Naive B cell (primary cell): Measurements from ENCODE around the gene MIER2. TPM values are rescaled to one million over a fixed set of nuclear protein-coding genes. Genes with fewer than 3 reads are reported as not detected.

Experiments used
- ATAC-seq, 2 donors: fragments of 150-1000 bp; cut with Tn5 transposase; 2 replicates each; pipeline ENCODE4 v1.10.0; 2021; ENCODE audit warnings: low read depth in 2 of 2, mild to moderate bottlenecking in 2 of 2, moderate library complexity in 2 of 2
- DNase-seq: peaks from one replicate; pipeline ENCODE4 v3.0.0; 2022
- H3K27ac Mint-ChIP-seq, 6 donors: one replicate each; pipeline ENCODE4 v1.8.0; 2020 to 2022; ENCODE audit warnings: mild to moderate bottlenecking in 6 of 6, mixed read lengths in 6 of 6, moderate library complexity in 5 of 6, inconsistent platforms in 2 of 6
- H3K27me3 Mint-ChIP-seq, 3 donors: one replicate each; pipeline ENCODE4 v1.8.0; 2021 to 2022; ENCODE audit warnings: mixed read lengths in 3 of 3, mild to moderate bottlenecking in 1 of 3
- H3K36me3 Mint-ChIP-seq, 2 donors: one replicate each; pipeline ENCODE4 v1.8.0; 2020 to 2022; ENCODE audit warnings: mixed read lengths in 2 of 2, inconsistent platforms in 1 of 2, mild to moderate bottlenecking in 1 of 2
- H3K4me1 Mint-ChIP-seq, 3 donors: one replicate each; pipeline ENCODE4 v1.8.0; 2020 to 2022; ENCODE audit warnings: mixed read lengths in 3 of 3, inconsistent platforms in 1 of 3, mild to moderate bottlenecking in 1 of 3, moderate library complexity in 1 of 3
- H3K4me3 Mint-ChIP-seq, 8 donors: one replicate each; pipeline ENCODE4 v1.8.0; 2020 to 2022; ENCODE audit warnings: mild to moderate bottlenecking in 8 of 8, mixed read lengths in 8 of 8, moderate library complexity in 8 of 8, inconsistent platforms in 2 of 8
- H3K9me3 Mint-ChIP-seq, 7 donors: one replicate each; pipeline ENCODE4 v1.8.0; 2020 to 2022; ENCODE audit warnings: mixed read lengths in 7 of 7, mild to moderate bottlenecking in 5 of 7, inconsistent platforms in 2 of 7, moderate library complexity in 1 of 7
- polyA plus RNA-seq, 6 donors: library from polyadenylated mRNA; unstranded; fragments of 300-500 nt; fragmentation: Illumina TruSeq; gene quantifications; one replicate each; pipeline ENCODE4 v1.2.3, GENCODE V29; 2021; ENCODE audit warnings: low read depth in 6 of 6

MIER2 gene
- polyA plus RNA-seq, 6 donors from 2014 or later, result 2.4 to 5.1 (median 3.9) TPM

DNA sequence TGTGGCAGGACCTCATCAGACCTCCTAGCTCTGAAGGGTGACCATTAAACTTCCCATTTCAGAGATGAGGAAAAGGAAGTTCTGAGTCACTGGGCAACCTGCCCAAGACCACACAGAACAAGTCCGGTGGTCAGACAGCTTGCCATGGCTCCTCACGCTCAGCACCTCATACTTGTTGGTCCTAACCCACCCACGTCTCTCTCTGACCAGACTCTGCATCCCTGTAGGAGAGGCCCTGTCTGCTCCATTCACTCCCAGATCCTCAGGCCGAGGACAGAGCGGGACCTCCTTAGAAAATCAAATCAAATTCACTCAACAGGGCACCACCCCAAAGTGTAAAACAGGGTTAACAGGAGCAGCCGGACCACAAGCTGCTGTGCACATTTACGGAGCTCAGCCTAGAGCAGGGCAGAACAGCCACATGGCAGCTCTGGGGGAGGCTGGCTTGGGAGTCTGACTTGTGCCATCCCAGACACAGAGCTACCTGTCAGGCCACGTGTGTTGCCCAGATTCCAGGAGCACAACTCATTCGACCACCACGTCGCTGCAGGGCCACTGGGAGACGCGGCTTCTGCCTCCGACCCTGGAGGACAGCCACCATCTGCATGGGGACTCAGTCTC, 1.7 kb downstream of the MIER2 start:
- peaks cover 49 to 61% (median 52%) of the 10 kb centered on the region in 3 donors for H3K4me1 Mint-ChIP-seq
- ATAC-seq (no peak), DNase-seq (no peak)
- H3K9me3 Mint-ChIP-seq, result peaks cover 0 to 4% (median 0%) of the 10 kb centered on the region in 7 donors
- peak overlapping the region; percentile 58 to 90 (median 80) for H3K4me3 Mint-ChIP-seq
- peaks cover 0 to 9% of the 10 kb centered on the region in 2 donors for H3K36me3 Mint-ChIP-seq
- H3K27me3 Mint-ChIP-seq, result peaks cover 0 to 6% (median 0%) of the 10 kb centered on the region in 3 donors
- H3K27ac Mint-ChIP-seq, result peak overlapping the region in 2 of 6 donors; percentile 54 to 83

DNA sequence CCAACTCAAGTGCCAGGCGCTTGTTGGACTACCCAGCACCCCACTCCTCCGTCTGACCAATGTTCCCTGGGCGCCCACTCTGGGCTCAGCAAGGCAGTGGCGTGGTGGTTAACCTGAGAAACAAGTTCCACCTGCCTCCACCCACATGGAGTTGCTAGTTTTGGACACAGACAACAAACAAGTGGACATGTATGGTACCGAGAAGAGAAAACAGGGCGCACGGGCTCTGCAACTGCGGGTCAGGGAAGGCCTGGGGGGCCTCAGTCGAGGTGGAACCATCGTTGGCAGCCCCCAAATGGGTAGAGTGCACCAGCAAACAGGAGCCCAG, 2.5 kb downstream of the MIER2 start:
- DNase-seq, result no peak
- peaks cover 52 to 65% (median 55%) of the 10 kb centered on the region in 3 donors for H3K4me1 Mint-ChIP-seq
- ATAC-seq, result no peak
- peaks cover 0 to 12% of the 10 kb centered on the region in 2 donors for H3K36me3 Mint-ChIP-seq
- peak overlapping the region in 2 of 6 donors; percentile 38 to 74 for H3K27ac Mint-ChIP-seq
- H3K9me3 Mint-ChIP-seq, result peaks cover 0 to 4% (median 0%) of the 10 kb centered on the region in 7 donors
- peak overlapping the region in 5 of 8 donors; percentile 22 to 88 (median 58) for H3K4me3 Mint-ChIP-seq
- H3K27me3 Mint-ChIP-seq, result peaks cover 0 to 6% (median 0%) of the 10 kb centered on the region in 3 donors

DNA sequence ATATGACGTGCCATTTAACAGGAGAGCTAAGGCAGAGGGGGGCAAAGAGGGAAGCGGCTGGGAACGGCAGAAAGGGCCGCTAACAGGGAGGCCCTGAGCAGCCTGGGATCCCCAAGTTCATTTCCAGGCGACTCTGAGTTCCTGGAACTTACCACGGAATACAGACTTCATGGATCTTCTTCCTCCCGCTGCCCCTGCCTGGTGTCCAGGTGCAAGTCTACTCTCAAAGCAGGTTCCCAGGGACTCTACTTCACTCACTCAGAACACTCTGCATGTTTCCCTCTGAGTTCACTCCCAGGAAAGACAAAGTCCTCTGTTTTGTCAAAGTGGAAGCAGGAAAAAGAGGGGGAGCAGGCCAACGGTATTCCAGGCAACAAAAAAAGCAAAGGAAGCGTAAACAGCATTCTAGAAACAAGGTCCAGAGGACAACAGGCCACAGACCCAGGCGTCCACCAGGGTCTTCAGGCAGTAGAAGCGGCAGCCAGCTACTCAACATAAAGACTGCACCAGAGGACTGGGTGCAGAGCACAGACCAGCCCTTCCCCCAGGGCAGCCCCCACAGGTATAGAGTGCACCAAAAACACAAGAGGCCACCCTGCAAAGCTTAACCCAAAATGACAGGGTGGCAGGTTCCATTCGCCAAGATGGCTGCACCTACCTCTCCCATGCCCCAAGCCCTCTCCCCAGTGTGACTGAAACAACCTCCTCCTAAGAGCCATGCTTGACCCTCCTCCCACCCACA, 3.0 kb downstream of the MIER2 start:
- Mint-ChIP-seq H3K4me3 (peak overlapping the region in 6 of 8 donors; percentile 12 to 87 (median 70)), H3K27me3 (peaks cover 0 to 6% (median 0%) of the 10 kb centered on the region in 3 donors), H3K27ac (peak overlapping the region in 5 of 6 donors; percentile 26 to 86 (median 38)), H3K36me3 (peaks cover 0 to 15% of the 10 kb centered on the region in 2 donors), H3K9me3 (peaks cover 0 to 4% (median 0%) of the 10 kb centered on the region in 7 donors), H3K4me1 (peaks cover 53 to 67% (median 57%) of the 10 kb centered on the region in 3 donors)
- no peak for DNase-seq
- ATAC-seq, result no peak

DNA sequence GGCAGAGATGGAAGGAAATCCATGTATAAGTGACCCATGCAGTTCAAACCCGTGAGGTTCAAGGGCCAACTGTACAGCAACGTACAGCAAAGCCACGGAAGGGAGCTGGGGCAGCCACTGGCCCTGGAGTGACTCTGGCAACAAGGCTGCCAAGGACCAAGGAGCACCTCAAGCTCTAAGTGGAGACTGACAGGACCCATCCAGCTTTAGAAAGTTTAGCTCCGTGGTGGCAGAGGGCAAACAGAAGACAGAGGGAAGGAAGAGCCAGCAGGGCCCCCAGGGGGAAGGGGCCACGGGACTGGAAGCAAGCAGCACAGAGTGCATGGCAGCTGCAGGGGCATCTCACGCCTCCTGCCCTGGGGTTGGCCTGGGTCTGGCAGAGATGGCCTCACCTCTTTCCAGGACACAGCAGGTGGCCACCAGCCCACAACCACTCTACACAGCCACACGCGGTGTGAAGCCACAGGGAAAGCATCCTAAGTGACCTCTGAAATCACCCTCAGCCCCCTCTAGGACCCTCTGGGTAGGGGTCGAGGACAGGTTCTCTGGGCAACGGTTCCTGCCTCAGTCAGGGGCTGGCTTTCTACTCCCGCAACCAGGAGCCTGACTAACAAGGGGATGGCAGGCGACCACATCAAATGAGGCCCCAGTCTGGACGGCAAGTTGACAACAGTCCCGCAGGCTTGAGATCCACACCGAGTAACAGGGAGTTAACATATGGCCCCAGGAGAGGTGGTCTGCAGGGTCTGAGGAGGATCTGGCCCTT, 3.8 kb downstream of the MIER2 start:
- H3K27me3 Mint-ChIP-seq, result peaks cover 0 to 6% (median 0%) of the 10 kb centered on the region in 3 donors
- peaks cover 49 to 69% (median 62%) of the 10 kb centered on the region in 3 donors for H3K4me1 Mint-ChIP-seq
- ATAC-seq (no peak), DNase-seq (no peak)
- peaks cover 0 to 15% of the 10 kb centered on the region in 2 donors for H3K36me3 Mint-ChIP-seq
- H3K9me3 Mint-ChIP-seq, result peaks cover 0 to 4% (median 1%) of the 10 kb centered on the region in 7 donors
- peak overlapping the region in 5 of 8 donors; percentile 12 to 87 (median 74) for H3K4me3 Mint-ChIP-seq
- peak overlapping the region in 5 of 6 donors; percentile 26 to 52 (median 38) for H3K27ac Mint-ChIP-seq

DNA sequence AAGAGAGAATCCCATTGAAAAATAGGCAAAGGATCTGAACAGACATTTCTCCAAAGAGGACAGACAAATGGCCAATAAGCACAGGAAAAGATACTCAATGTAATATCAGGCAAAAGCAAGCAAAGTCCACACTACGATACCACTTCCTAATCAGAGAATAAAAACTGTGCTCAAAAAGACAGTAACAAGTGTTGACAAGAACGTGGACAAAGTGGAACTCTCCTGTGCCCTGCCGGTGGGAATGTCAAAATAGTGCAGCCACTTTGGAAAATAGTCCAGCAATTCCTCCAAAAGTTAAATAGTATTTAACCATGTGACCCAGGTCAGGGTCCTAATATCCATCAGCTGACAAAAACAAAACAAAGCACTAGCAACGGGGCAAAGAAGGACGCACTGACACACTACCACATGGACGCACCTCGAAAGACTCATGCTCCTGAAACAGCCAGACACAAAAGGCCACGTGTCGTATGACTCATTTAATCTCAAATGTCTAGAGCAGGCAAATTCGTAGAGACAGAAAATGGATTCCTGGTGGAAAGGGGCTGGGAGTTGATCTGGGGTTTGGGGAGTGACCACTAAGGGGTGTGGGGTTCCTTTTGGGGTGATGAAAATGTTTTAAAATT, 5.2 kb downstream of the MIER2 start:
- H3K4me1 Mint-ChIP-seq, result peaks cover 40 to 59% (median 58%) of the 10 kb centered on the region in 3 donors
- DNase-seq (no peak), ATAC-seq (no peak)
- no peaks in the 10 kb centered on the region for H3K27me3 Mint-ChIP-seq
- H3K4me3 Mint-ChIP-seq, result peak overlapping the region in 2 of 8 donors; percentile 28 to 48
- peaks cover 0 to 1% (median 0%) of the 10 kb centered on the region in 7 donors for H3K9me3 Mint-ChIP-seq
- H3K27ac Mint-ChIP-seq, result peak overlapping the region in 2 of 6 donors; percentile 29 to 53
- H3K36me3 Mint-ChIP-seq, result peaks cover 0 to 15% of the 10 kb centered on the region in 2 donors

DNA sequence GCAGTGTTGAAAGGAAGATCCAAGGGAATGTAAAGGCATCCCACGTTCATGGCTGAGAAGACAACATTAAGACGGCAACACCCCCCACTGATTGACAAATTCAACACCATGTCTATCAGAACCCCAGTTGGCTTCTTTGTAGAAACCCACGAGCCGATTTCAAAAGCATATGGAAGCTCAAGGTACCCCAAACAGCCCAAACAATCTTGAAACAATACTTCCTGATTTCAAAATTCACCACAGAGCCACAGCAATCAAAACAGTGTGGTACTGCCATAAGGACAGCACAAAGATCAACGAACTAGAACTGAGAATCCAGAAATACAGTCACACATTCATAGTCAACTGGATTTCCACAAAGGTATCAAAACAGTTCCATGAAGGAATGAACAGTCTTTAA, 6.2 kb downstream of the MIER2 start:
- H3K27me3 Mint-ChIP-seq, result no peaks in the 10 kb centered on the region
- ATAC-seq (no peak), DNase-seq (no peak)
- peaks cover 36 to 54% (median 52%) of the 10 kb centered on the region in 3 donors for H3K4me1 Mint-ChIP-seq
- peak overlapping the region in 1 of 6 donors; percentile 44 for H3K27ac Mint-ChIP-seq
- H3K4me3 Mint-ChIP-seq, result peak overlapping the region in 1 of 8 donors; percentile 28
- H3K9me3 Mint-ChIP-seq, result peaks cover 0 to 1% (median 0%) of the 10 kb centered on the region in 7 donors
- H3K36me3 Mint-ChIP-seq, result peaks cover 0 to 15% of the 10 kb centered on the region in 2 donors

DNA sequence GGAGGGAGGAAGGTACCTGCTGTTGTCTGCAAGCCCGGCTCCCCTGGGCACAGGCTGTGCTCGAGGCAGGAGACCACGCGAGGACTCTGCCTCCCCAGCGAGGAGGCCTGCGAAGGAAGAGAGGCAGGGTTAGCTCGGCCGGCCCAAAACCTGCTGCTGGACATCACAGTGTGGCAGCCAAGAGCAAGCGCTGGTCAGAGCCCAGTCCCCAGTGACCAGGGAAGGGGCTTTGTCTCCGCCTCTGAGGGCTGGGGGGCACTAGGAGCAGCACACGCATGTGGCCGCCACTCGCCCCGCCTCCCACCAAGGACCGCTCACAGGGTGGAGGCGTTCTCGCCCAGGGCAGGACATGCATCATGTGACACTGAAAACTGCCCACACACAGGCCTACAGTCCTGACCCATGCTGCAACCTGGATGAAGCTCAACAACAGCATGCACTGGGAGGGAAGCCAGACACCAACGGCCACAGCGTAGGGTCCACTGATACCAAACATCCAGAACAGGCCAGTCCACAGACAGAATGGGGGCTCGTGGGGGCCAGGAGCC, 8.5 kb downstream of the MIER2 start:
- H3K4me1 Mint-ChIP-seq, result peaks cover 18 to 31% (median 30%) of the 10 kb centered on the region in 3 donors
- H3K4me3 Mint-ChIP-seq, result peak overlapping the region in 1 of 8 donors; percentile 78
- H3K27ac Mint-ChIP-seq, result no peak overlapping the region
- H3K9me3 Mint-ChIP-seq, result peaks cover 0 to 1% (median 0%) of the 10 kb centered on the region in 7 donors
- H3K36me3 Mint-ChIP-seq, result peaks cover 0 to 15% of the 10 kb centered on the region in 2 donors
- ATAC-seq (no peak), DNase-seq (no peak)
- no peaks in the 10 kb centered on the region for H3K27me3 Mint-ChIP-seq

DNA sequence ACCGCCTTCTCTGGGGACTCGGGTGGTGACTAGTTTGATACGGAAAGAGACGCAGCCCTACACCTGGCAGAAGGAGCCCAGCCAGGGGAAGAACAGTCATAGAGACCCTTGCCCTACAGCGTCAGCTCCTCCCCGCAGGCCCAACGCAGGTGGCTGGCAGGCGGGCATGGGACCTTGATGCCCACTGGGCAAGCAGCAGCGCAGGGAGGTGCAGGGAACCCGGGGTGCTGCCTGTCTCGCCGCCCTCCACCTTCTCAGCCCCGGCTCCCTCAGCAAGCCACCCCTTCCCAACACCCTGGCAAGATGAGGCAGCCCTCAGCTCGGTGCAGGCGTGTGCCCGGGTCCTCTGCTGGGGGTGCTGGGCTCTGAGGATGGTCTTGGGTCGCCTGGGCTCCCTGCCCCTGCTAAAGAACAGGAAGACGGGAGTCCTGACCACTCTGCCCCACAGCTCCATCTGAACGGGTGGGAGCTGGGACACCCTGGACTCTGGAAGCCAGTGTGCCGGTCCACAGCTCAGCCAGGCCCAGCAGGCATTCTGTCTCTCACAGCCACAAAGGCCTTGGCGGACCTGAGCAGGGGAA, 9.0 kb downstream of the MIER2 start:
- no peak overlapping the region for H3K4me3 Mint-ChIP-seq
- DNase-seq (no peak), ATAC-seq (no peak)
- H3K9me3 Mint-ChIP-seq, result peaks cover 0 to 3% (median 0%) of the 10 kb centered on the region in 7 donors
- H3K27ac Mint-ChIP-seq, result no peak overlapping the region
- H3K4me1 Mint-ChIP-seq, result peaks cover 15 to 25% (median 25%) of the 10 kb centered on the region in 3 donors
- H3K27me3 Mint-ChIP-seq, result no peaks in the 10 kb centered on the region
- H3K36me3 Mint-ChIP-seq, result peaks cover 0 to 18% of the 10 kb centered on the region in 2 donors

DNA sequence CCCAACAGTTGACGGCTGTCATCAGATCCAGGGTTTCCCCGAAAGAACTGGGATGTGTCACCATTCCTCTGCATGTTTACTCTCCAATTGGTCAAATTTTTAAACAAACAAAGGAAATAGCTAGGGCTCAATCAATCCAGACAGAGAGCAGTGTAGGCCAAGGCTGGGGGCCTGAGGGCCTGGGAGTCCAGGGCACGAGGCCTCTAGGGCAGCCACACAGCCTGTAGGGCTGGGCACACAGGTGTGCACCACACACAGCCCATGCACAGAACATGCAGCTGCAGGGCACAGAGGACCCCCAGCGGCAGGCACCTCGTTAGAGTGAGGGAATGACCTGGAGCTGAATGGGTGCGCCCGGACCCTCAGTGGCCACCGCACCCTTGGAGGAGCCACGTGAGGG, 9.5 kb downstream of the MIER2 start:
- peaks cover 0 to 4% (median 0%) of the 10 kb centered on the region in 7 donors for H3K9me3 Mint-ChIP-seq
- DNase-seq, result no peak
- peaks cover 0 to 19% of the 10 kb centered on the region in 2 donors for H3K36me3 Mint-ChIP-seq
- ATAC-seq, result no peak
- no peaks in the 10 kb centered on the region for H3K27me3 Mint-ChIP-seq
- no peak overlapping the region for H3K27ac Mint-ChIP-seq
- H3K4me3 Mint-ChIP-seq, result peak overlapping the region in 1 of 8 donors; percentile 61
- peaks cover 12 to 21% (median 20%) of the 10 kb centered on the region in 3 donors for H3K4me1 Mint-ChIP-seq

DNA sequence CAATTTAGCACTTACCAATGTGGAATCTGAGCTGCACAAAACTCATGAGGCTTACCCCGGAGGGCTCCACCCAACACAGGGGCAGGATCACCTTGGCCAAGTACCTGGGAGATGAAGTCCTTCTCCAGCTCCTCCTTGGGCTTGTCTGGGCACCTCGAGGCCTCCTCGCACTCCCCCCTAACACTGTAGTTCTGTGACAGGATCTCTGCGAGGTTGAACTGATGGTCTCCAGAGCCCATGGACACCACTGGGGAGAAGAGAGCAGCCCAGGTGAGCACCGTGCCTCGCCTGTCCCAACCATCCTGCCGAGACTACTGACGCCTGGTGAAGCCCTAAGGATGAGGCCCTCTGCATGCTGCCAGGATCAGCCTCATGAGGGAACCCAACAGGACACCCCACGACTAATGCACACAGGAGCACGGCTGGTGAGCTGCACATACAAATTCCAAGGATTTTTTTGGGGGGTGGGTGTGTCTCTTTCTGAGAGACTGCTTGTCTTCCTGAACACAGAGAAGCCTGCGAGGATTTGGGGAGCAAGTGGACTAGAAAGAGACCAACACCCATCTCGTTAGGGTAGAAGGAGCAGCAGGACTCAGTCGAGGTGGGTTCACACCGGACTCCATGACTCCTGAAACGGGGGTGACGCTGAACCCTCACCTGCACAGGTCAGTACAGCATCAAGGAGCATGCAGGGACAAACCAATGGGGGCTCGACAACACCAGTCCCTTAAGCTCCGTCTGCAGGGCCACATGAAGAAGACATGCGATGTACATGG, 10.1 kb downstream of the MIER2 start:
- H3K9me3 Mint-ChIP-seq, result peaks cover 0 to 4% (median 0%) of the 10 kb centered on the region in 7 donors
- no peak for ATAC-seq
- H3K4me3 Mint-ChIP-seq, result peak overlapping the region in 1 of 8 donors; percentile 61
- no peak overlapping the region for H3K27ac Mint-ChIP-seq
- no peaks in the 10 kb centered on the region for H3K27me3 Mint-ChIP-seq
- peaks cover 9 to 21% (median 14%) of the 10 kb centered on the region in 3 donors for H3K4me1 Mint-ChIP-seq
- H3K36me3 Mint-ChIP-seq, result peaks cover 0 to 15% of the 10 kb centered on the region in 2 donors
- no peak for DNase-seq

DNA sequence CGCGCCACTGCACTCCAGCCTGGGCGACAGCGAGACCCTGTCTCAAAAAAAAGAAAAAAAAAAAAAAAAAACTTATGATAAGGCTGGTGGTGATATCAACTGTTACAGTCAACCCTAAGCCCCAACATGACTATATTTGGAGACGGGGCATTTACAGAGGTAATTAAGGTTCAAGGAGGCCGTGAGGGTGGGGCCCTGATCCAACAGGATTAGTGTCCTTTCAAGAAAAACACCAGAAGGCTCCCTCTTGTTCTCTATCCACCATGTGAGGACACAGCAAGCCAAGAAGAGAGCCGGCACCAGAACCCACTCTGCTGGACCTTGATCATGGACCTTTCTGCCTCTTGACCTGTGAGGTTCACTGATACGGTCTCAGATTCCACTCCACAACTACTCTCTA, 14.1 kb downstream of the MIER2 start:
- peaks cover 0 to 4% (median 1%) of the 10 kb centered on the region in 3 donors for H3K4me1 Mint-ChIP-seq
- no peak overlapping the region for H3K27ac Mint-ChIP-seq
- H3K27me3 Mint-ChIP-seq, result no peaks in the 10 kb centered on the region
- ATAC-seq, result no peak
- peaks cover 0 to 19% (median 7%) of the 10 kb centered on the region in 7 donors for H3K9me3 Mint-ChIP-seq
- peaks cover 24 to 32% of the 10 kb centered on the region in 2 donors for H3K36me3 Mint-ChIP-seq
- no peak for DNase-seq
- H3K4me3 Mint-ChIP-seq, result no peak overlapping the region
